Activated gamma-delta T cell treated with Interleukin-2 at 50 U/mL for 16 hours (primary cell): ENCODE data around the gene IFNL1.
"Not testable (repeated sequence)": the region's sequence is repeated elsewhere in the genome, so short reads cannot be mapped to it uniquely, and the experiment has no call there.

Source experiments
- DNase-seq: peaks from one replicate; pipeline ENCODE4 v3.0.0-alpha.2; 2020

The IFNL1 gene

DNA sequence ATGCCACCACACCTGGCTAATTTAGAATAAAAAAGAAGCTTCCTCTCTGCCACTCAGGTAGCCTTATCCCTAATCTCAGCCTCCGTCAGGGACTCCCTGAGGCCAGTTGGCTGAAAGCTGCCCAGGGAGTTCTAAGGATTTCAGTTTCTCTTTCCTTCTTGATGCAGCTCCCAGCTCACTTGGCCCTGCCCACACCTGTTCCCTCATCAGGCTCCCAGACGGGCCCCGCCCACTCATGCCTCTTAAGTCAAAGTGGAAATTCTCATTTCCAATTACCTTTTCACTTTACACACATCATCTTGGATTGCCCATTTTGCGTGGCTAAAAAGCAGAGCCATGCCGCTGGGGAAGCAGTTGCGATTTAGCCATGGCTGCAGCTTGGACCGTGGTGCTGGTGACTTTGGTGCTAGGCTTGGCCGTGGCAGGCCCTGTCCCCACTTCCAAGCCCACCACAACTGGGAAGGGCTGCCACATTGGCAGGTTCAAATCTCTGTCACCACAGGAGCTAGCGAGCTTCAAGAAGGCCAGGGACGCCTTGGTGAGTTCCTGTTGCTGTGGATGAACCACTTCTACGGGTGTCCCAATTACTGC, at the start of gene IFNL1:
Gene IFNL1, plus strand, starts transcription at position 353 of the 591 bp plus-strand sequence. Its CDS starts 15 bp downstream, at position 368.
- no peak for DNase-seq

DNA sequence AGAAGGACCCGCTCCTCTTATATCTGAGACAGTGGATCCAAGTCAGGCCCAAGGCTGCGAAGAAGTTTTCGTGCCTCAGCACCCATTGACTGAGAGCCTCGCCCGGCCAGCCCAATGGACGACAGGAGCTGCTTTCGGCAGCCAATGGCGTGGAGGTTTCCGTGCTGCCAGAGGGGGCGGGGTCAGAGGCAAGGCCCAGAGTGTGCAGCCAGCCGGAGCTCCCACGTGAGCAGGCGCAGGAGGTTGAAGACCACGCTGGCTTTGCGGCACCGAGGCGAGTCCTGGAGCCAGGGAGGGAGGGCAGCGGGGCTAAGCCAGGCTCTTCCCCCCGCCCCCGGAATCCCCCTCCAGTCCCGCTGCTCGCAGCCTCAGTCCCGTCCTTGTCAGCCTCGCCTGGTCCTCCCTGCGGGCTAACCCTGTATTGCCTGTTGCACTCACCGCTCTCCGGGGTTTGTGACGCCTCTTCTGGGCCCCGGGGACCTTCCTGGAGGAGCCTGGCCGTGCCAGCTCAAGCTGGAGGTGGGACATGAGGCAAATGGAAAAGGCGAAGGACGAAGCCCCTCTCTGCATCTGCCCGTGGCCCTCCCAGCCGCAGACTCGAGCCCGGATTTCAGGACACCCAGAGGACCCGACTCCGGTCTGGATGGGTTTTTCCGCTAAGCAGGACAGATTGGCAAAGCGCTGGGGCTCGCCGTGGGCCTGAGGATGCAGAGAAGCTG, 49.1 kb upstream of the IFNL1 start:
- DNase-seq, result no peak

- no peak for DNase-seq
These were observed 48.2 kb upstream of the IFNL1 start for GRCh38 chr19:39247701-39248664.

DNA sequence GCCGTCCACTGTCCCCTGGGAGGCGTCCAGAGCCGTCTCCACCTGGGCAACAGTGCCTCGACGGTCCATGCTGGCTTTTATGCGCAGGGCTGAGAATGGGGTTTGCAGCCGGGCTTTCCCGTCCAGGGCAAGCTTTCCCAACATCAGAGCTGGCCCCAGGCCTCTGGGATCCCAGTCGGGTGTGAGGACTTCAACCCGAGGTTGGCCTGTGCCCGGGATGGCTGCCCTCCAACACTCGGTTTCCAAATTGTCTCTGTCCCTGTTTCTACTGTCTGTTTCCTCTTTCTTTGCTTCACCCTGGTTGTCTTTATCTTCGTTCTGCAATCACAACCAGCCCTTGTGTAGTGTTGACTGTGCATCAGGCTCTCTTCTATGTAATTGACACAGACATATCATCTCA, 47.4 kb upstream of the IFNL1 start, which contains the start of gene IFNL4:
Gene IFNL4, minus strand, starts transcription at position 51 of the 400 bp plus-strand sequence.
- no peak for DNase-seq

DNA sequence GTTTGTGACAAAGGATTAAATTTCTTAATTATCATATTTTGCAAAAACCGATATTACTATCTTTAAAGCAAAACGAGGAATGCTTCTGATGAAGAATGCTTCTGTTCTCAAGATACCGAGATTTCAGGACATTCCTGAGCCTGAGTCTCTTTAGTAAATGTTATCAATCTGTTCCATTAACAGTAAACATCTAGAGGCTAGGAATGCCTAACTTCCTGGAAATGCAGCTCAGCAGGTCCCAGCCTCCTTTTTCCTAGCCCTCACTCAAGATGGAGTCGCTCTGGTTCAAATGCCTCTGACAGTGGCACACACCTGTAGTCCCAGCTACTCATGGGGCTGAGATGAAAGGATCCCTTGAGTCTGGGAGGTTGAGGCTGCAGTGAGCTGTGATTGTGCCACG, 45.1 kb upstream of the IFNL1 start:
- DNase-seq, result no peak

DNA sequence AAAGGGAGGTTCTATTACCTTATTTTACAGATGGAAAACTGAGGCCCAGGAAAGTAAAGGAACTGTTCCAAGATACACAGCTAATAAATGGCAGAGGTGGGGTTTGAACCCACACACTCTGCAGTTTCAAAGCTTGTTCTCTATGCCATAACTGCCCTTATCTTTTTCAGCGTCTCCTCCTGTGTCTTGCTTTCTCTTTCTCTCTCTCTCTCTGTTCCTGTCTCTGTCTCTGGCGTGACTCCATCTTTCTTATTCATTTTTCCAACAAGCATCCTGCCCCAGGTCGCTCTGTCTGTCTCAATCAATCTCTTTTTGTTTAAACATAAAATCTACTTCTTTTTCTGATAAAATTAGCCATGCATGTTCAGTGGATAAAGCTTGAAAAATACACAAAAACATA, 44.4 kb upstream of the IFNL1 start:
- DNase-seq, result no peak

DNA sequence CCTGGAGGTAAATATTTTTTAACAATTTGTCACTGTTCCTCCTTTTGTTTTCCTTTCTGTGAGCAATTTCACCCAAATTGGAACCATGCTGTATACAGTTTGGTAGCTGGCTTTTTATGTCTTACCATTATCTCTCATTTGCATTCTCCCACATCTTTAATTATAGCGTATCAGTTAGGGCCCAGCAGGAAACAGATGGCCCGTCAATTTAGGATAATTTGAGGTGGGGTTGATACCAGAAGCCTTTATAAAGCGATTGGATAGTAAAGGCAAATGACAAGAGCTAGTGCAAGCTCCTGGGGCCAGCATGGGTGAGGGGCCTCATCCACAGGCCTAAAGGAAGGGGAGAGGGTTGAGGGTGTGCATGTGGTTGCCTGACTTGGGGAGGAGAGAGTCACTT, 43.7 kb upstream of the IFNL1 start:
- DNase-seq, result no peak

GRCh38 chr19:39253374-39254149, 42.6 kb upstream of the IFNL1 start:
- no peak for DNase-seq

GRCh38 chr19:39254531-39255345, 41.5 kb upstream of the IFNL1 start:
- no peak for DNase-seq

- DNase-seq, result no peak
These were observed 39.0 kb upstream of the IFNL1 start for GRCh38 chr19:39257227-39257626.

DNA sequence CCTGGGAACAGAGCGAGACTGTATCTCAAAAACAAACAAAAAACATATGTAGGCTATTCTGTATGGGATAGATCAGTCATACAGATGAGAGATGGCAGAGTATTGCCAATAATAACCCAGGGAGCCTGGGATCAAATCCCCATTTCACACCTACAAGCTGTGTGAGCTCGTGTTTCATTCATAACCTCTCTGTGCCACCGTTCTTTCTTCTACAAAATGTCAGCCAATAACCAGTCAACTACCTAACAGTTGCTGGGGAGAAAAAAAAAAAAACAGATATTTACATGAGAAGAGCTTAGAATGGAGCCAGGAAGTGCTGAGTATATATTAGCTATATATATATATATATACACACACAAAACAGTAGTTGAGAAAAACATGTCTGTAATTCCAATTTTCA, 34.5 kb upstream of the IFNL1 start:
- no peak for DNase-seq

DNA sequence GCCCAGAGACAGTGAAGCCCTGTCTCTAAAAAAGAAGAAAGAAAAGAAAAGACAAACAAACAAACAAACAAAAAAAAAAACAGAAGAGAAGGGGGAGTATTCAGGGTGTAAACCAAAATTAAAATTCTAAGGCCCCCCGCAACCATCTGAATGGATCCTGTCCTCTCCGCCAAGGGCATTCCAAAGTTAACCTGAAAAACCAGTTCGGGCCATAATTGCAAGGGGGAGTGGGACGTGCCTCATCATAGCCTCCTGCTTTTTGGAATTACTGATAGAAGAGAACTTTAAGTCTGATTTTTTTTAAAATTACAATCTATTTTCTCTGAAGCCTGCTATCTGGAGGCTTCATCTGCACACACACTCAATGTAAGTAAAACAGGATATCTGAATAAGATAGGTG, 33.7 kb upstream of the IFNL1 start:
- no peak for DNase-seq

- no peak for DNase-seq
These were observed 32.3 kb upstream of the IFNL1 start for GRCh38 chr19:39263912-39264305.

GRCh38 chr19:39264306-39265290, 31.6 kb upstream of the IFNL1 start:
- no peak for DNase-seq

DNA sequence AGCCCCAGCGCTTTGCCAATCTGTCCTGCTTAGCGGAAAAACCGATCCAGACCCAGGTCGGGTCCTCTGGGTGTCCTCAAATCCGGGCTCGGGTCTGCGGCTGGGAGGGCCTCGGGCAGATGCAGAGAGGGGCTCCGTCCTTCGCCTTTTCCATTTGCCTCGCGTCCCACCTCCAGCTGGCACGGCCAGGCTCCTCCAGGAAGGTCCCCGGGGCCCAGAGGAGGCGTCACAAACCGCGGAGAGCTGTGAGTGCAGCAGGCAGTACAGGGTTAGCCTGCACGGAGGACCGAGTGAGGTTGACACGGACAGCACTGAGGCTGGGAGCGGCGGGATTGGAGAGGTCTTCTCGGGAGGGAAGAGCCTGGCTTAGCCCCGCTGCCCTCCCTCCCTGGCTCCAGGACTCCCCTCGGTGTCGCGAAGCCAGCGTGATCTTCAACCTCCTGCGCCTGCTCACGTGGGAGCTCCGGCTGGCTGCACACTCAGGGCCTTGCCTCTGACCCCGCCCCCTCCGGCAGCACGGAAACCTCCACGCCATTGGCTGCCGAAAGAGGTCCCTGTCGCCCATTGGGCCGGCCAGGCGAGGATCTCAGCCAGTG, 30.8 kb upstream of the IFNL1 start:
- no peak for DNase-seq

GRCh38 chr19:39268085-39268484, 28.1 kb upstream of the IFNL1 start, which contains the start of gene IFNL2:
TSS of gene IFNL2 (plus strand) at chr19:39268396. CDS start at chr19:39268569, 173 bp downstream.
- not testable (repeated sequence) for DNase-seq

DNA sequence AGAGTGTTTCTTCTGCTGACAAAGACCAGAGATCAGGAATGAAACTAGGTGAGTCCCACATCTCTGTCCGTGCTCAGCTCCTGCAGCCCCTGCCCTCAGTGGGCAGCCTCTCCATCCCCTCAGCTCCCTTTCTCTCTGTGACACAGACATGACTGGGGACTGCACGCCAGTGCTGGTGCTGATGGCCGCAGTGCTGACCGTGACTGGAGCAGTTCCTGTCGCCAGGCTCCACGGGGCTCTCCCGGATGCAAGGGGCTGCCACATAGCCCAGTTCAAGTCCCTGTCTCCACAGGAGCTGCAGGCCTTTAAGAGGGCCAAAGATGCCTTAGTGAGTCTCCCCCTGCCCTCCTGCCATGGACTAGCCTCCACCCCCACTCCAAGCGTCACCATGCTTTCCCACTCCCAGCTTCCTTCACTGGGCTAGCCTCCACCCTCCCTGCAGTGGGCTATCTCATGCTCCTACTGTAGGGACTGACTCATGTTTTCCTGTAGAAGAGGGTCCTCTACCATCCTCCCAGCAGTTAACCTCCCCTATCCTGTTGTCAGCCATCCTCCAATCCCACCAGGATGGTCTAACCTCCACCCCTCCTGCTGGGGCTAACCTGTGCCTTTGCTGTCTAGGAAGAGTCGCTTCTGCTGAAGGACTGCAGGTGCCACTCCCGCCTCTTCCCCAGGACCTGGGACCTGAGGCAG, 27.5 kb upstream of the IFNL1 start:
- DNase-seq, result not testable (repeated sequence)

DNA sequence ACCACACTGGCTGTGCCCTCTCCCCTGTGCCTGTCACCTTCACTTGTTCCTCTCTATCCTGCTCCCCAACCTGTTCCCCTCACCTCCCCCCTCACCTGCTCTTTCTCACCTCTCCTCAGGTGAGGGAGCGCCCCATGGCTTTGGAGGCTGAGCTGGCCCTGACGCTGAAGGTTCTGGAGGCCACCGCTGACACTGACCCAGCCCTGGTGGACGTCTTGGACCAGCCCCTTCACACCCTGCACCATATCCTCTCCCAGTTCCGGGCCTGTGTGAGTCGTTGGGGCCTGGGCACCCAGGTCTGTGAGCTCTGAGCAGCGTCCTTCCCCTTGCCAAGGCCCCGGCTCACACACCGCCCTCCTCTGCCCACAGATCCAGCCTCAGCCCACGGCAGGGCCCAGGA, 26.8 kb upstream of the IFNL1 start:
- not testable (repeated sequence) for DNase-seq
